Measurements from ENCODE around the gene GPX1. TPM values are rescaled to one million over a fixed set of nuclear protein-coding genes. Genes with fewer than 3 reads are reported as not detected.
A peak's percentile ranks its signal among the peaks of the same experiment; 100 is the strongest.
"Not testable (repeated sequence)": the region's sequence is repeated elsewhere in the genome, so short reads cannot be mapped to it uniquely, and the experiment has no call there.

GPX1 gene
- 100 to 1,000 TPM in 1 of 2 donors, 10 to 100 TPM in 1; 71.2 to 168 TPM for total RNA-seq
- polyA plus RNA-seq (ENCODE audit: insufficient read length in 2 of 2) = 100 to 1,000 TPM; 190 to 201 TPM
- long read RNA-seq, donor 1, transcript GPX1-202 (2 exons, 1,151 nt) = major isoform, 119 of 177 reads
- long read RNA-seq, donor 1, transcript GPX1-201 (1 exons, 1,135 nt) = minor isoform, 58 of 177 reads
- long read RNA-seq, donor 1, partial matches to known transcripts = 0 of 177 reads
- long read RNA-seq, donor 1, other reads (novel, unspliced or antisense) = 0 of 177 reads
- long read RNA-seq, donor 2, transcript GPX1-202 (2 exons, 1,151 nt) = major isoform, 73 of 93 reads
- long read RNA-seq, donor 2, transcript GPX1-201 (1 exons, 1,135 nt) = minor isoform, 20 of 93 reads
- long read RNA-seq, donor 2, partial matches to known transcripts = 0 of 93 reads
- long read RNA-seq, donor 2, other reads (novel, unspliced or antisense) = 0 of 93 reads
- long read RNA-seq, donor 3, transcript GPX1-201 (1 exons, 1,135 nt) = minor isoform, 16 of 106 reads
- long read RNA-seq, donor 3, transcript GPX1-202 (2 exons, 1,151 nt) = major isoform, 90 of 106 reads
- long read RNA-seq, donor 3, partial matches to known transcripts = 0 of 106 reads
- long read RNA-seq, donor 3, other reads (novel, unspliced or antisense) = 0 of 106 reads
- long read RNA-seq, donor 4, transcript GPX1-201 (1 exons, 1,135 nt) = minor isoform, 122 of 384 reads
- long read RNA-seq, donor 4, transcript GPX1-202 (2 exons, 1,151 nt) = major isoform, 259 of 384 reads
- long read RNA-seq, donor 4, partial matches to known transcripts = 0 of 384 reads
- long read RNA-seq, donor 4, other reads (novel, unspliced or antisense) = 0 of 384 reads

- peak within 1 kb of the TSS; percentile 62 for H3K4me3 ChIP-seq (ENCODE audit: low read depth, low read length)
- H3K4me1 ChIP-seq (ENCODE audit: control insufficient read depth, insufficient read depth, low read length) = peaks cover 22% of the 10 kb centered on the region
- WGBS (ENCODE audit: insufficient coverage) = 3% methylated on average over 46 of the region's 46 CpGs
- H3K27ac ChIP-seq (ENCODE audit: low read depth, low read length) = peak within 1 kb of the TSS; percentile 91
- no peaks in the 10 kb centered on the region for H3K9me3 ChIP-seq (ENCODE audit: control insufficient read depth, insufficient read depth, low read length)
- no peaks in the 10 kb centered on the region for H3K27me3 ChIP-seq (ENCODE audit: control insufficient read depth, insufficient read depth, low read length)
- peaks cover 50% of the 10 kb centered on the region for H3K36me3 ChIP-seq (ENCODE audit: control insufficient read depth, insufficient read depth, low read length)
- DNase-seq (ENCODE audit: low read depth in 4 of 6, low spot score in 6 of 6) = peak; percentile 70 to 97 (median 84)
Observed at GRCh38 chr3:49358217-49358883, at the start of gene GPX1. Gene GPX1 (minus strand): TSS chr3:49358353. CDS start chr3:49358278, 75 bp downstream.

- H3K36me3 ChIP-seq (ENCODE audit: control insufficient read depth, insufficient read depth, low read length) = no peaks in the 10 kb centered on the region
- H3K27ac ChIP-seq (ENCODE audit: low read depth, low read length) = no peak overlapping the region
- no peak overlapping the region for H3K4me3 ChIP-seq (ENCODE audit: low read depth, low read length)
- WGBS (ENCODE audit: insufficient coverage) = 85% methylated on average over 2 of the region's 17 CpGs
- no peak for DNase-seq (ENCODE audit: low read depth in 4 of 6, low spot score in 6 of 6)
- no peaks in the 10 kb centered on the region for H3K9me3 ChIP-seq (ENCODE audit: control insufficient read depth, insufficient read depth, low read length)
- H3K27me3 ChIP-seq (ENCODE audit: control insufficient read depth, insufficient read depth, low read length) = no peaks in the 10 kb centered on the region
- H3K4me1 ChIP-seq (ENCODE audit: control insufficient read depth, insufficient read depth, low read length) = peaks cover 7% of the 10 kb centered on the region
Observed at GRCh38 chr3:49406571-49407565, 48.7 kb upstream of the GPX1 start.

GRCh38 chr3:49405570-49405969, 47.4 kb upstream of the GPX1 start:
- not testable (repeated sequence) for H3K36me3 ChIP-seq (ENCODE audit: control insufficient read depth, insufficient read depth, low read length); H3K4me1 ChIP-seq (ENCODE audit: control insufficient read depth, insufficient read depth, low read length); DNase-seq (ENCODE audit: low read depth in 4 of 6, low spot score in 6 of 6)

GRCh38 chr3:49403891-49404290, 45.7 kb upstream of the GPX1 start:
- no peak overlapping the region for H3K4me3 ChIP-seq (ENCODE audit: low read depth, low read length)
- H3K27ac ChIP-seq (ENCODE audit: low read depth, low read length) = no peak overlapping the region
- H3K4me1 ChIP-seq (ENCODE audit: control insufficient read depth, insufficient read depth, low read length) = peaks cover 3% of the 10 kb centered on the region
- no peaks in the 10 kb centered on the region for H3K9me3 ChIP-seq (ENCODE audit: control insufficient read depth, insufficient read depth, low read length)
- H3K36me3 ChIP-seq (ENCODE audit: control insufficient read depth, insufficient read depth, low read length) = peaks cover 2% of the 10 kb centered on the region
- WGBS (ENCODE audit: insufficient coverage) = 100% methylated on average over 4 of the region's 5 CpGs
- no peaks in the 10 kb centered on the region for H3K27me3 ChIP-seq (ENCODE audit: control insufficient read depth, insufficient read depth, low read length)
- DNase-seq (ENCODE audit: low read depth in 4 of 6, low spot score in 6 of 6) = no peak

More at GRCh38 chr3:49405570-49405969, 47.4 kb upstream of the GPX1 start:
- not testable (repeated sequence) for H3K9me3 ChIP-seq (ENCODE audit: control insufficient read depth, insufficient read depth, low read length); H3K27me3 ChIP-seq (ENCODE audit: control insufficient read depth, insufficient read depth, low read length); H3K4me3 ChIP-seq (ENCODE audit: low read depth, low read length)
- H3K27ac ChIP-seq (ENCODE audit: low read depth, low read length) = peak overlapping the region; percentile 7
- no CpG with 5 or more reads among the region's 9 CpGs for WGBS (ENCODE audit: insufficient coverage)

GRCh38 chr3:49401766-49402165, 43.6 kb upstream of the GPX1 start:
- 78% methylated on average over 1 of the region's 2 CpGs for WGBS (ENCODE audit: insufficient coverage)
- Histone ChIP-seq H3K27ac (ENCODE audit: low read depth, low read length) (no peak overlapping the region), H3K27me3 (ENCODE audit: control insufficient read depth, insufficient read depth, low read length) (no peaks in the 10 kb centered on the region), H3K4me3 (ENCODE audit: low read depth, low read length) (no peak overlapping the region), H3K36me3 (ENCODE audit: control insufficient read depth, insufficient read depth, low read length) (peaks cover 3% of the 10 kb centered on the region), H3K9me3 (ENCODE audit: control insufficient read depth, insufficient read depth, low read length) (no peaks in the 10 kb centered on the region), H3K4me1 (ENCODE audit: control insufficient read depth, insufficient read depth, low read length) (peaks cover 3% of the 10 kb centered on the region)
- DNase-seq (ENCODE audit: low read depth in 4 of 6, low spot score in 6 of 6) = no peak

GRCh38 chr3:49399461-49399860, 41.3 kb upstream of the GPX1 start:
- Histone ChIP-seq H3K4me1 (ENCODE audit: control insufficient read depth, insufficient read depth, low read length) (peaks cover 3% of the 10 kb centered on the region), H3K9me3 (ENCODE audit: control insufficient read depth, insufficient read depth, low read length) (no peaks in the 10 kb centered on the region), H3K4me3 (ENCODE audit: low read depth, low read length) (no peak overlapping the region), H3K27me3 (ENCODE audit: control insufficient read depth, insufficient read depth, low read length) (no peaks in the 10 kb centered on the region), H3K27ac (ENCODE audit: low read depth, low read length) (no peak overlapping the region), H3K36me3 (ENCODE audit: control insufficient read depth, insufficient read depth, low read length) (peaks cover 11% of the 10 kb centered on the region)
- DNase-seq (ENCODE audit: low read depth in 4 of 6, low spot score in 6 of 6) = no peak
- WGBS (ENCODE audit: insufficient coverage) = 100% methylated on average over 1 of the region's 3 CpGs

- H3K4me1 ChIP-seq (ENCODE audit: control insufficient read depth, insufficient read depth, low read length) = peaks cover 3% of the 10 kb centered on the region
- no peak overlapping the region for H3K4me3 ChIP-seq (ENCODE audit: low read depth, low read length)
- no peaks in the 10 kb centered on the region for H3K9me3 ChIP-seq (ENCODE audit: control insufficient read depth, insufficient read depth, low read length)
- WGBS (ENCODE audit: insufficient coverage) = 33% methylated on average over 3 of the region's 4 CpGs
- no peaks in the 10 kb centered on the region for H3K27me3 ChIP-seq (ENCODE audit: control insufficient read depth, insufficient read depth, low read length)
- H3K27ac ChIP-seq (ENCODE audit: low read depth, low read length) = no peak overlapping the region
- H3K36me3 ChIP-seq (ENCODE audit: control insufficient read depth, insufficient read depth, low read length) = peaks cover 11% of the 10 kb centered on the region
- DNase-seq (ENCODE audit: low read depth in 4 of 6, low spot score in 6 of 6) = peak in 4 of 6 donors; percentile 38 to 91 (median 54)
Observed at GRCh38 chr3:49397470-49397869, 39.3 kb upstream of the GPX1 start.

GRCh38 chr3:49391310-49391709, 33.2 kb upstream of the GPX1 start:
- H3K4me3 ChIP-seq (ENCODE audit: low read depth, low read length); H3K4me1 ChIP-seq (ENCODE audit: control insufficient read depth, insufficient read depth, low read length); H3K27ac ChIP-seq (ENCODE audit: low read depth, low read length); DNase-seq (ENCODE audit: low read depth in 4 of 6, low spot score in 6 of 6); H3K36me3 ChIP-seq (ENCODE audit: control insufficient read depth, insufficient read depth, low read length); H3K9me3 ChIP-seq (ENCODE audit: control insufficient read depth, insufficient read depth, low read length); H3K27me3 ChIP-seq (ENCODE audit: control insufficient read depth, insufficient read depth, low read length): not testable (repeated sequence)
- WGBS (ENCODE audit: insufficient coverage) = no CpG with 5 or more reads among the region's 10 CpGs

All from spinal cord (tissue), 10 donors.